Measurements from ENCODE around the gene IL12RB1. TPM values are rescaled to one million over a fixed set of nuclear protein-coding genes. Genes with fewer than 3 reads are reported as not detected.

Gene IL12RB1
- total RNA-seq, 1 donor from 2014 or later = not detected

GRCh38 chr19:18128044-18128443 lies 41.3 kb upstream of the IL12RB1 start:
- H3K27me3 ChIP-seq = no peaks in the 10 kb centered on the region
- DNase-seq (ENCODE audit: extremely low spot score in 2 of 2) = no peak
- no peaks in the 10 kb centered on the region for H3K9me3 ChIP-seq
- intact Hi-C loops (cut with DNase I) = no loop called here
- TF ChIP-seq POLR2A (IDR thresholded peaks at IDR 0.05) = no peak
- TF ChIP-seq CTCF (IDR thresholded peaks at IDR 0.05) = no peak
- TF ChIP-seq POLR2AphosphoS5 (IDR thresholded peaks at IDR 0.05; ENCODE audit: insufficient read depth in 1 of 2, low read depth in 1 of 2) = no peak
- no peaks in the 10 kb centered on the region for H3K4me1 ChIP-seq
- H3K4me3 ChIP-seq = no peak overlapping the region
- H3K36me3 ChIP-seq = peaks cover 0 to 18% of the 10 kb centered on the region in 2 donors
- no peak overlapping the region for H3K27ac ChIP-seq

GRCh38 chr19:18126097-18126496 lies 39.4 kb upstream of the IL12RB1 start:
- intact Hi-C loops (cut with DNase I) = no loop called here
- DNase-seq (ENCODE audit: extremely low spot score in 2 of 2) = no peak
- no peaks in the 10 kb centered on the region for H3K4me1 ChIP-seq
- H3K36me3 ChIP-seq = peaks cover 0 to 10% of the 10 kb centered on the region in 2 donors
- H3K27me3 ChIP-seq = no peaks in the 10 kb centered on the region
- TF ChIP-seq POLR2AphosphoS5 (IDR thresholded peaks at IDR 0.05; ENCODE audit: insufficient read depth in 1 of 2, low read depth in 1 of 2) = no peak
- no peak for TF ChIP-seq POLR2A (IDR thresholded peaks at IDR 0.05)
- TF ChIP-seq CTCF (IDR thresholded peaks at IDR 0.05) = no peak
- H3K27ac ChIP-seq = no peak overlapping the region
- no peaks in the 10 kb centered on the region for H3K9me3 ChIP-seq
- H3K4me3 ChIP-seq = no peak overlapping the region

- H3K27me3 ChIP-seq = no peaks in the 10 kb centered on the region
- peaks cover 0 to 5% of the 10 kb centered on the region in 2 donors for H3K36me3 ChIP-seq
- no peak for TF ChIP-seq POLR2AphosphoS5 (IDR thresholded peaks at IDR 0.05; ENCODE audit: insufficient read depth in 1 of 2, low read depth in 1 of 2)
- TF ChIP-seq POLR2A (IDR thresholded peaks at IDR 0.05) = no peak
- TF ChIP-seq CTCF (IDR thresholded peaks at IDR 0.05) = no peak
- H3K4me1 ChIP-seq = peaks cover 4% of the 10 kb centered on the region
- H3K27ac ChIP-seq = no peak overlapping the region
- no peak overlapping the region for H3K4me3 ChIP-seq
- intact Hi-C loops (cut with DNase I) = no loop called here
- no peak for DNase-seq (ENCODE audit: extremely low spot score in 2 of 2)
- no peaks in the 10 kb centered on the region for H3K9me3 ChIP-seq
These were observed 37.1 kb upstream of the IL12RB1 start for GRCh38 chr19:18123819-18124218.

- no peaks in the 10 kb centered on the region for H3K36me3 ChIP-seq
- intact Hi-C loops (cut with DNase I) = no loop called here
- no peak overlapping the region for H3K27ac ChIP-seq
- no peak for TF ChIP-seq POLR2A (IDR thresholded peaks at IDR 0.05)
- TF ChIP-seq POLR2AphosphoS5 (IDR thresholded peaks at IDR 0.05; ENCODE audit: insufficient read depth in 1 of 2, low read depth in 1 of 2) = peak in 1 of 2 donors; percentile 51
- no peak for TF ChIP-seq CTCF (IDR thresholded peaks at IDR 0.05)
- no peak for DNase-seq (ENCODE audit: extremely low spot score in 2 of 2)
- H3K9me3 ChIP-seq = no peaks in the 10 kb centered on the region
- no peaks in the 10 kb centered on the region for H3K27me3 ChIP-seq
- H3K4me1 ChIP-seq = peaks cover 11% of the 10 kb centered on the region
- no peak overlapping the region for H3K4me3 ChIP-seq
These were observed 36.4 kb upstream of the IL12RB1 start for GRCh38 chr19:18122860-18123795.

GRCh38 chr19:18122424-18122823 lies 35.7 kb upstream of the IL12RB1 start:
- TF ChIP-seq POLR2AphosphoS5 (IDR thresholded peaks at IDR 0.05; ENCODE audit: insufficient read depth in 1 of 2, low read depth in 1 of 2) (no peak), CTCF (IDR thresholded peaks at IDR 0.05) (no peak), POLR2A (IDR thresholded peaks at IDR 0.05) (no peak)
- Histone ChIP-seq H3K27ac (no peak overlapping the region), H3K36me3 (no peaks in the 10 kb centered on the region), H3K4me1 (peaks cover 15% of the 10 kb centered on the region), H3K9me3 (no peaks in the 10 kb centered on the region), H3K27me3 (no peaks in the 10 kb centered on the region), H3K4me3 (no peak overlapping the region)
- DNase-seq (ENCODE audit: extremely low spot score in 2 of 2) = no peak
- intact Hi-C loops (cut with DNase I) = no loop called here
